ENCODE data around the gene ALDH3A2.

DNA sequence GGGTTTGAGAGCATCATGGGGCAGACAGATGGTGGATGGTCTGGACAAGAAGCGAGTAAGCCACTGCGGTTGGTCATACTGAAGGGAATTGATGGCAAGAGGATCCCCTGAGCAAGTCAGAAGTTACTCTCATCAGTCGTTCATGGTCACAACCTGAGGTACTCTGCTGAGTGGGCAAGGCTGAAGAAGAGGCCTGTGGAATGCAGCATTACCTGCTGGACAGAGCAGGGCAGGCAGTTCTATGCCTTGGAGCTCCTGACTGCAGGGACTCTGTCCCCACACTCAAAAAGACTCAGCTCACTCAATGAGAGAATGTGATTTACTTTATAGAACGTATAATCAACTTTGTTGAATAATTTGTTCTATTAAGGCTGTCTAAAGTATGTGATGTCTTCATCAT lies 28.3 kb downstream of the ALDH3A2 start:
- no peak for TF ChIP-seq YY1 (IDR thresholded peaks at IDR 0.05; ENCODE audit: insufficient read depth, insufficient read length)
- TF ChIP-seq ZNF274 (IDR thresholded peaks at IDR 0.05; ENCODE audit: low read depth, low read length) = no peak
- no peak for TF ChIP-seq SUZ12 (IDR thresholded peaks at IDR 0.05; ENCODE audit: extremely low read depth, insufficient read depth, insufficient read length)
